ENCODE results near the gene SPECC1.
A peak's percentile ranks its signal among the peaks of the same experiment; 100 is the strongest.

The SPECC1 gene

GRCh38 chr17:20143740-20144139, 134.6 kb downstream of the SPECC1 start:
- no peaks in the 10 kb centered on the region for H3K36me3 ChIP-seq
- H3K27ac ChIP-seq, result no peak overlapping the region
- intact Hi-C loops (cut with DNase I; ENCODE audit: low total_unique reads), result no loop called here
- no peaks in the 10 kb centered on the region for H3K27me3 ChIP-seq
- H3K4me3 ChIP-seq, result no peak overlapping the region
- no peaks in the 10 kb centered on the region for H3K9me3 ChIP-seq
- TF ChIP-seq CTCF (IDR thresholded peaks at IDR 0.05), result no peak
- H3K4me1 ChIP-seq, result peaks cover 0 to 2% (median 0%) of the 10 kb centered on the region in 4 donors
- DNase-seq, result no peak

DNA sequence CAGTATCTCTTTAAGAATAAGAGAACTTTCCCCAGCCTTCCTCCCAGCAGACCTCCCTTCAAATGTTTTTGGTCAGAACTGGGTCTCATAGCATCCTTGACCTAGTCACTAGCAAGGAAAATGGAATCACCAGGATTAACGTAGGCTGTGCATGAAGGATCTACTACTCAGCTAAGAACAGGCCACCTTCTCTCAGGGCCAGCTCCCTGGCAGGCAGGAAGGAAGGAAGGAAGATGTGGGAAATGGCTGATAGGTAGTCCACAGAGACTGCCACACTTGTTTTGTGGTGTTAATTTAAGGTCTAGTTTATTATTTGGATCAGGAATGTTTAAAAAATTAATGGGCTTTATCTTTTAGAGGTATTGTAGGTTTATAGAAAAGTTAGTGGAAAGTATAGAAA, 136.4 kb downstream of the SPECC1 start:
- Histone ChIP-seq H3K27me3 (no peaks in the 10 kb centered on the region), H3K9me3 (no peaks in the 10 kb centered on the region), H3K36me3 (no peaks in the 10 kb centered on the region), H3K4me1 (peaks cover 0 to 13% (median 3%) of the 10 kb centered on the region in 4 donors), H3K4me3 (no peak overlapping the region), H3K27ac (no peak overlapping the region)
- no peak for TF ChIP-seq CTCF (IDR thresholded peaks at IDR 0.05)
- DNase-seq, result no peak
- intact Hi-C loops (cut with DNase I; ENCODE audit: low total_unique reads), result no loop called here

DNA sequence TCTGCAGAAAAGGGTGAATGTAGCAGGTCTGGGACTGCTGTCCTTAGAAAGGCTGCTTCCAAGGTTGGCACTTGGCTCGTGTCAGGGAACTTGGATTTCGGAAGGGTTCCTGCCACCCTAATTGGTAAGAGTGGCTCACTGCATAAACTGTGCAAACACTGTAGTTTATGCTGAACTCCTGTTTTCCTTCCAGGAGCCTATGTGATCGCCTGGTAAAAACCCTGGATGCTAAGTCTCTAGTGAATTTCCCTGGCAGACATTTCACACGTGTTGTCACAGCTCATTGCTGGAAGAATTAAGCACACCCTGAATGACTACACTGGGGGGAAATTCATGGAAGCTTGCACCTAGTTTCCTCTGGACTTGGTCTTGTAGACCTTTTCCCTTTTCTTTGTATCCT, 140.1 kb downstream of the SPECC1 start:
- Histone ChIP-seq H3K27ac (peak overlapping the region; percentile 25 to 36), H3K9me3 (no peaks in the 10 kb centered on the region), H3K4me3 (no peak overlapping the region), H3K4me1 (peaks cover 0 to 13% (median 3%) of the 10 kb centered on the region in 4 donors), H3K27me3 (no peaks in the 10 kb centered on the region), H3K36me3 (no peaks in the 10 kb centered on the region)
- intact Hi-C loops (cut with DNase I; ENCODE audit: low total_unique reads), result no loop called here
- peak in 1 of 2 donors; percentile 66 for DNase-seq
- no peak for TF ChIP-seq CTCF (IDR thresholded peaks at IDR 0.05)

DNA sequence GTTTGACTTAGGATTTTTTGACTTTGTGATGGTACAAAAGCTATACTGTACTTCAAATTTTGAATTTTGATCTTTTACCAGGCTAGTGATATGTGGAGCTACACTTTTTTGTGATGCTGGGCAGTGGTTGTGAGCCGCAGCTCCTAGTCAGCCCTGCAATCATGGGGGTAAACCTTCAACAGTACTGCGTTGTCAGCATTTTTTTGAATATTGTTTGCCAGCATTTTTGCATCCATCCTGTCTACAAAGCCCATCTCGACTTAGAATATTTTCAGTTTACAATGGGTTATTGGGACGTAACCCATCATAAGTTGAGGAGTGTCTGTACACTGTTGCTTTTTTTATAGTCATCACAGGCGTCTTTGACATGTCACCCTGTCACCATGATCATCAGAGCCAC, 142.0 kb downstream of the SPECC1 start:
- Histone ChIP-seq H3K36me3 (no peaks in the 10 kb centered on the region), H3K4me1 (peaks cover 0 to 19% (median 6%) of the 10 kb centered on the region in 4 donors), H3K4me3 (no peak overlapping the region), H3K27me3 (no peaks in the 10 kb centered on the region), H3K9me3 (no peaks in the 10 kb centered on the region), H3K27ac (no peak overlapping the region)
- TF ChIP-seq CTCF (IDR thresholded peaks at IDR 0.05), result no peak
- DNase-seq, result no peak
- intact Hi-C loops (cut with DNase I; ENCODE audit: low total_unique reads), result no loop called here

GRCh38 chr17:20153231-20153630, 144.1 kb downstream of the SPECC1 start:
- Histone ChIP-seq H3K27me3 (no peaks in the 10 kb centered on the region), H3K9me3 (no peaks in the 10 kb centered on the region), H3K4me1 (peaks cover 0 to 35% (median 10%) of the 10 kb centered on the region in 4 donors), H3K36me3 (no peaks in the 10 kb centered on the region), H3K27ac (no peak overlapping the region), H3K4me3 (no peak overlapping the region)
- no peak for DNase-seq
- intact Hi-C loops (cut with DNase I; ENCODE audit: low total_unique reads), result no loop called here
- no peak for TF ChIP-seq CTCF (IDR thresholded peaks at IDR 0.05)
